GM18498 (cell line): ENCODE measurements around the gene UPK1A.
"Not testable (repeated sequence)": the region's sequence is repeated elsewhere in the genome, so short reads cannot be mapped to it uniquely, and the experiment has no call there.

ENCODE experiments used
- ATAC-seq: cut with Tn5 transposase; IDR thresholded peaks from one replicate; pipeline ENCODE4 v1.9.1; 2021; ENCODE audit warnings: mild to moderate bottlenecking, moderate library complexity; ENCODE audit not compliant: unreplicated experiment

UPK1A gene

DNA sequence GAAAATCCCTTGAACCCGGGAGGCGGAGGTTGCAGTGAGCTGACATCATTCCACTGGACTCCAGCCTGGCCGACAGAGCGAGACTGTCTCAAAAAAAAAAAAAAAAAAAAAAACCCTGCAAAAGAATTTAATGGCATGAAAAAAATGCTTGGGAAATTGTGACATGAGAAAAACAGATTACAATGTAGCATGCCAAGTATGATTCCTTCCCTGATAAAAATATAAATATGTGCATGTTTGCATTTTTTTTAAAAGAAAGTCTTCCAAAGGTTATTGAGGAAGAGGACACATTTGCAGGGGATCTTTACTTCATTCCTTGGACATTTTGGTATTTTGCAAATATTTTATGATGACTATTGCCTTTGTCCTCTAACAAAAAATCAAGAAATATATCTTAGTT, 23.5 kb downstream of the UPK1A start:
- no peak for ATAC-seq

DNA sequence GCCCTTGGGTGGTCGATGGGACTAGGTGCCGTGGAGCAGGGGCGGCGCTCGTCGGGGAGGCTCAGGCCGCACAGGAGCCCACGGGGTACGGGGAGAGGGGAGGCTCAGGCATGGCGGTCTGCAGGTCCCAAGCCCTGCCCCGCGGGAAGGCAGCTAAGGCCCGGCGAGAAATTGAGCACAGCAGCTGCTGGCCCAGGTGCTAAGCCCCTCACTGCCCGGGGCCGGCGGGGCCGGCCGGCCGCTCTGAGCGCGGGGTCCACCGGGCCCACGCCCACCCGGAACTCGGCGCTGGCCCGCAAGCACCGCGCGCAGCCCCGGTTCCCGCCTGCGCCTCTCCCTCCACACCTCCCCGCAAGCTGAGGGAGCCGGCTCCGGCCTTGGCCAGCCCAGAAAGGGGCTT, 24.8 kb downstream of the UPK1A start:
- not testable (repeated sequence) for ATAC-seq

DNA sequence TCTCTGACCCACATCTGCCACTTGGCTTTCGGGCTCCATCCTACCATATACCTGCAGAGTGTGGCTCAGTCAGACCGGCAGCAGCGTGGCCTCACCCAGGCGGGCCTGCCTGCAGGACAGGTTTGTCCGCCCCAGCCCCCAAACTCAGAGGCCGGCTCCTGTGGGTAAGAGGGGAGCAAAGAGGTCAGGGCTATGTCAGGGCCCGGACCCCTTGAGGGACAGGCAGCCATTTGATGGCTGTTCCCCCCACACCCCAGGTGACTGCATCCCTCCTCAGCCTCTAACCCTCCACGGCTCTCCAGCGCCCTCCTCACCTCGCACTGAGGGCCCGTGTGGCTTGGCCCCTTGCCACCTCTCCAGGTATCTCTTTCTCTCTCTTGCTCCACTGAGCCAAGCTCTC, 25.7 kb downstream of the UPK1A start:
- ATAC-seq, result no peak

DNA sequence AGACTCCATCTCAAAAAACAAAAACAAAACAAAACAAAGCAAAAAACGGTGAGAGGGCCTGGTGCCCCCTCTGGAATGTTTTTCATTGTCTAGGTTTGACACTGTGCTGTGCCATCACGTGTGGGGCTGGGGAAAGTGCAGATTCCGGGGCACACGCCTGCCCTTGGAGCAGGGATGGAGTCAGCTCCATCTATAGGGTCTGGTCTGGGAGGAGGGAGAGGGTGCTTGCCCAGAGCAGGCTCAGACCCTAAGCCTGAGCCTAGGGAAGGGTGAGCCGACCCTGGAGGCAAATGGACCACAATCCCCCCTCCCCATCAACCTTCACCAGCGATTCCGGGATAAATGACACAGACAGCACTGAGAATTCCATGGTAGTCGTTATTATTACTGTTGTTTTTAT, 27.1 kb downstream of the UPK1A start:
- no peak for ATAC-seq

DNA sequence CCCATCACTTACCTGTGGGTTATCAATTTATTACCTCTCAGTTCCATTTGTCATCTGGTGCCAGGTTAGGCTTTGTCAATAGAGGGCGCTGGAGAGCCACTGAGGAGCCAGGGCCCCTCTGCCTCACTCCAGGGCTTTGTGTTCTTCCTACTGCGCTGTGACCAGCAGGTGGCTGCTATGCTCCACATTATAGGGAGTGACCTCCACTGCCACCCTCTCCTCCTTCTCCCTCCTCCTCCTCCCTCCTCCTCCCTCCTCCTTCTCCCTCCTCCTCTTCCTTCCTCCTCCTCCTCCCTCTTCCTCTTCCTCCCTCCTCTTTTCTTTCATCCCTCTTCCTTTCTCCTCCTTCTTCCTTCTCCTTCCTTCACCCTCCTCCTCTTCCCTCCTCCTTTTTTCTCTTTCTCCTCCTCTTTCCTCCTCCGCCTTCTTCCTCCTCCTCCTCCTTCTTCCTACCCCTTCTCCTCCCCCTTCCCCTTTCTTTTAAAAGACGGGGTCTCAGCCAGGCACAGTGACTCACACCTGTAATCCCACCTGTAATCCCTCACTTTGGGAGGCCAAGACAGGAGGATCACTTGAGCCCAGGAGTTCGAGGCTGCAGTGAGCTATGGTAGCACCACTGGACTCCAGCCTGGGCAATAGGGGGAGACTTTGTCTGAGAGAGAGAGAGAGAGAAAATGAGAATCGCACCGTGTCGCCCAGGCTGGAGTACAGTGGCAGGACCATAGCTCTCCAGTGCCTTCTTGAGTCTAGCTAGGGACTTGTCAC, 27.7 kb downstream of the UPK1A start:
- peak; percentile 80 for ATAC-seq

DNA sequence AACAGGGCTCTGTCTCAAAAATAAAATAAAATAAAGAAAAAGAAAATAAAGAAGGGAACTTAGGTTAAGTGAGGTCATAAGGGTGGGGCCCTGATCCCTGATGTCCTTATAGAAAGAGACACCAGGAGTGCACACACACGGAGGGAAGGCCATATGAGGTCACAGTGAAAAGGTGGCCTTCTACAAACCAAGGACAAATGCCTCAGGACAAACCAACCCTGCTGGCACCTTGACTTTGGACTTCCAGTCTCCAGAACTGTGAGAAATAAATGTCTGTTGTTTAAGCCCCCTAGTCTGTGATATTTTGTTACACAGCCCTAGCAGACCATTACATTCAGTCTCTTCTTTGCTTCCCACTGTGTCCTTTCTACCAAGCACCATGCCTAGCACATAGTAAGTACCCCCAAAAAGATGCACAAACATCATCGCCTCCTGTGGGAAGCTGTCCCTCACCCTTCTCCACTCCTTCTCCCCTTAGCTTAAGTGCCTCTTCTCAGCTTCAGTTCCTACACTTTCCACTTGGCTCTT, 29.6 kb downstream of the UPK1A start:
- ATAC-seq, result no peak

DNA sequence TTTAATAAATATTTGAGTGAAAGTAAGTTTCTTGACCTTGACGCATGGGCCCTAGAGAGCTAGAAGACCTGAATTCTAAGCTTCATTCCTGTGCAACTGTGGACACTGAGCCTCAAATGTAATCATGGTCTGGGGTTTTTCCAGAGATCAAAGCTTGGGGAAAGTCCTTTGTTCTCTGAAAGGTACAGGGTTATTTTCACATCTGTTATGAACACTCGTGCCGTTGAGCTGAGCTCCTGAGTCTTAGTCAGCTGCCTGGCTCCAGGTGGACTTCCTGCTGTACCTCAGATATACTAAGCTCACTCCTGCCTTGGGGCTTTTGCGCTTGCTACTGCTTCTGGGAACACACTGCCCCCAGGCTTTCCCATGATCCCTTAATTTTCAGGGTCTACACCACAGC, 30.5 kb downstream of the UPK1A start:
- no peak for ATAC-seq

DNA sequence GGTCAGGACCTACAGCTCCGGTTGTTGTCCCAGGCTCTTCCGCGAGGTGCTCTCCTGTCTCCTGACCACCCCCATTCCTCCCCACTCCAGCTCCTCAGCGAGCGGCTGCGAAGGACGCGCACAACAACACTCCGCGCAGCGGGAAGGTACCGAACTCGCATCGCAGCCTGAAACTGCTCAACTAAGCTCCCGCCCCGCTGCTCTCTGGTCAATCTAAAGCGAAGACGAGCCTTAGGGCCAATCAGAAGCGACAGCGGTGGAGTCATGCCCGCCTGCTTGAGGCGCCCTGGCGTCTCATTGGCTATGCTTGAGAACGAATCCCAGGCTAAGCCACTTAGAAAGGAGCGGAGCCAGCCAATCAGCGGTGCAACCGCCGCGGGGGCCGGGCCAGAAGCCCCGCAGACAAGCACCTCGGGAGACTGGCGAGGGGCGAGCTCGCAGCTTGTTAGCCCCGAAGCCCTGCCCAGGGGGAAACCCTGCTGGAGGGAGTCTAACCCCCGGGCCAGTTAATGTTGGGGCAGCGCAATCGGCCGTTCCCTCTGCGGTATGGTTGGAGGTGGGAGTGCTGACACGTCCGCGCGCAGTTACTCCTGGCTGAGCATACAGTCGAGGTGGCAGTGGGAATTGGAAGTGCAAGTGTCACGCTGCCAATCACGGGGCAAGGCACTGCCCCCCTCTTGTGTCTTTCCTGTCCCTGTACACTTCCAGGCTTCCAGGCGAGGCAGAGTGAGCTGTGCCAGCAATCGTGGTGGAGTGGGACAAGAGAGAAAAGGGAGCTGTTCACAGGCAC, 36.1 kb downstream of the UPK1A start:
- peak; percentile 97 for ATAC-seq

DNA sequence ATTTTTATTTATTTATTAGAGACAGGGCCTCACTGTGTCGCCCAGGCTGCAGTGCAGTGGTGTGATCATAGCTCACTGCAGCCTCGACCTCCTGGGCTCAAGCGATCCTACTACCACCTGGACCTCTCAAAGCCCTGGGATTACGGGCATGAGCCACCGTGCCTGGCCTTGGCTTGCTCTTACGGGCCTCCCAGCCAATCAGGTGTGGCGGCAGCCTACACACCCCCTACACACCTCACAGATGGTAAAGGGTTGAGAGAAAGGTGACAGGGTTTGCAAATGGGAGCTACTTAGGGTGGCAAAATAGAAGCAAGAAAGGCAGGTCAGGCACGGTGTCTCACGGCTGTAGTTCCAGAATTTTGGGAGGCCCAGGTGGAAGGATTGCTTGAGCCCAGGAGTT, 37.0 kb downstream of the UPK1A start:
- ATAC-seq, result no peak

DNA sequence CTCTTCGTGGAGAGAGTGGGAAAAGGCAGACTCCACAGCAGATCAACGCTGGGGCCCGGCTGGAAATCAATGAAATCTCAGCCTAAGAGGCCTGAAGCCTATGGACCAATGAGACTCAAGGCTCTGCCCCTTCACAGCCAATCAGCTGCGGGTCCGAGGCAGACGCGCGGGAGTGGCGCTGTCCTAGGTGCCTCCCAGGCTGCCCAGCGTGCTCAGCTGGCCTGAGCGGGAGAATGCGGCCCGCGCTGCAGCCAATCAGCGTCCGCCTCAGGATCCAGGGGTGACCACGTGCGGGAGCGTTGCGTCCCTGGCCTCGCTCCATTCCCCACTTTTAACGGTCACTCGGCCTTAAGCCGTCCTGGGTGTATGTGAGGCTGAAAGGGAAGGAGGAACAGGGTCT, 37.9 kb downstream of the UPK1A start, which contains the start of gene ZBTB32:
Gene ZBTB32 (plus strand): TSS at position 341 of the 400 bp plus-strand sequence. CDS start 10,069 bp downstream, outside the sequence.
- ATAC-seq, result no peak

DNA sequence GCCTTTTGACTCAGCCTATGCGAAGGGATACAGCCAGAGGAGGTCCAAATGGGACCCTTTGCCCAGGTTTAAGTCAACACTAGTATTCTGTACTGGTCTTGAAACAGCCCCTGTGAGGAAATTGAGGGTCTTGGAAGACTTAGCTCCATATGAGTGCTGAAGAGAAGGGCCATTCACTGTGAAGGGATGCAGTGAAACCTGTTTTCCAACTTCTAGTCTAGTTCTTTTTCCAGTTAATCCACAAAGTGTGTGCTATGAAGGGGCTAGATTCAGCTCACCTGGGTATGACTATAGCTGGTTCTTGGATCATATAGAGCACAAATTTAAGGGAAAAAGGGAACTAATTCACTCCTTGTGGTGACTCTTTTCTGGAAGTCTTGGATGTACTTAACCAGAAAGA, 42.1 kb downstream of the UPK1A start:
- ATAC-seq, result no peak

DNA sequence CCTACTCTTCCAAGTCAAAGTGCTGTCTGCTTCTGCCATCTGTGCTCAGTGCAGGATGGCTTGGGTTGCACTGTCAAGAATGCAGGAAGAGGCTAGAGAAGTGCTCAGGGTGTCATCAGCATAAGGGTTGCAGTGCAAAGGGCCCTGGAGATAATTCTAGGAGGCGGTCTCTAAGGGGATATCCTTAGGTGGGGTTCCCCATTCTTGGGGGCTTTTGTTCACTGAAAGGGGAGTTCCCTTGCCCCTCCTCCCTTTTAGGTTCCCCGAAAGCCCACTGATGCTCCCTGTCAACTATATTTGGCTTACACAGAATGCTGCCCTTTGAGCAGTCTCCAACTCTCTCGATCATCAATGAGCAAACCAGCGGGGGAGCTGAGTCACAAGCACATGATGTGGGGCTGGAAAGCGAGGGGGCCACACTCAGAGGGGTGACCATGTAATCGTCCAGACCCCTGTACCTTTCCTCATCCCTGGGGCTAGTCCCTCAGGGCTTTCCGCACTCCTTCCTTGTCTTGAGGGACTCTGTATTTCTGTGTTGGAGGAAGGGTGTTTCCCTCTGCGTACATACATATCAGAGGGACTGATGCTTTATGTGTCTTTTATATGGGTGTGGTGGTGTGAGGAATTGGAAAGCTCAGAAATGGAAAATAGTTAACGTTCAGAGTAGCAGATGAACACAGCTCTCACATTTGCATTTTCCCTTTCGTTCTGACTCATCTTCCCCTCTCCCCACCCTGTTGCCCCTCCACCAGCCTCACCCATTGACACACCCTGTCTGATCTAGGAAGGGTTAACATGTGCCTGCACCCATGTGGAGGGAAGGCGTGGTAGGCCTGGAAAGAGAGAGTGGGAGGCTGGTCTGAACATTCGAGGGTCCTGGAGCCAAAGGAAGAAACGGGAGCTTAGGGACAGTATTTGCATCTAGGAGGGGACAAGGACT, 44.7 kb downstream of the UPK1A start:
- peak; percentile 33 for ATAC-seq

DNA sequence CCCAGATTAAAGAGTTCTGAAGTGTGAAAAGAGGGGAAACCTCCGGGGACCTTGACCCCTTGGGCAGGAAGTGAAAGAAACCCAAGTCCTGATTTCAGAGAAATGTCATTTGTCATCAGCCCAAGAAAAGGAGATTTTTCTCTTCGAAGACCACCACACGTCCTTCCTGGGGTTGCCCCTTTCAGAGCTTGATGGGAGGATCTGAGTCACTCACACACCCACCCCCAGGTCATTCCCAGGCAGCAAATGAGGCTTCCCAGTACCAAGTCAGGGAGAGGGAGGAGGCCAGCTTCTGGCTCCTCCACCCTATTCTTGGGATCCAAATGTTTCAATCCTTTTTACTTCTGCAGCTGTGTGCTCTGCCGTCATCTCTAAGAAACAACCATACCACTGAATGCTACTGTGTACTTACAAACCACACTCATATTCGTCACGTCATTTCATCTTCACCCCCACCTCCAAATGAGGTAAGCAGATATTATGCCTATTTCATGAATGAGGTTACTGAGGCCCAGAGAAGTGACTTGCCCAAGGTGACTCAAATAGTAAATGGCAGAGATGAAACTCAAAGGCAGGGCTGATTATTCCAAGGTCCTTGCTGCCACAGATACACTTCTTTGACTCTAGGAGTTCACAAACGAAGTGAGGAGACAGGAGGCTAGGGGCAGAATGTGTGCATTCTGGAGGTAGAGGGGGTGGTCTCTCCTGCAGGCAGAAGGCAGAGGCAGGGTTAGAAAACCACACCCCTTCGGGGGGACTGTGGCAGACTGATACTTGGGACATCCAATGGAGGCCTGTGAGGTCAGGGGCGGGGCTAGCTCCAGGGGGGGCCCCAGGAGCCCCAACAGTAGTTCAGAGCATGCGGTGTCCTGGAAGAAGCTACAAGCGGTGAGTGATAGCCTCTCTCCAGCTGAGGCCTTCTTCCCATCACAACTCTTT, 46.5 kb downstream of the UPK1A start:
- no peak for ATAC-seq

DNA sequence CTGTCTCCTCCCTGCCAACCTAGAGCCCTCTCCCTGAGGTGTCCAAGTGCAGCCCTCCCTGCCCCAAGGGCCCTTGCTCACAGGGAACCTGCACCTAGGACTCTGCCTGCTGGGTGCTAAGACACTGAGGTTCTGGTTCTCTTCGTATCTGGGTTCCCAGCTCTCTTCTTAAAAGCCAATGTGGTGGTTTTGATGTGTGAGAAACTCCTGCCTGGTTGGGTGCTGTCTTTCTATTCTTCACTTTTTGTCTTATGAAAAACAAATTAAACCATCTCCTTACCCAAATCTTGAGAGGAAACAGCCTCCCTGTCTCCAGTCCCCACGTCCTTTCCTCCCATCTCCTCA, 47.2 kb downstream of the UPK1A start:
- ATAC-seq, result no peak

DNA sequence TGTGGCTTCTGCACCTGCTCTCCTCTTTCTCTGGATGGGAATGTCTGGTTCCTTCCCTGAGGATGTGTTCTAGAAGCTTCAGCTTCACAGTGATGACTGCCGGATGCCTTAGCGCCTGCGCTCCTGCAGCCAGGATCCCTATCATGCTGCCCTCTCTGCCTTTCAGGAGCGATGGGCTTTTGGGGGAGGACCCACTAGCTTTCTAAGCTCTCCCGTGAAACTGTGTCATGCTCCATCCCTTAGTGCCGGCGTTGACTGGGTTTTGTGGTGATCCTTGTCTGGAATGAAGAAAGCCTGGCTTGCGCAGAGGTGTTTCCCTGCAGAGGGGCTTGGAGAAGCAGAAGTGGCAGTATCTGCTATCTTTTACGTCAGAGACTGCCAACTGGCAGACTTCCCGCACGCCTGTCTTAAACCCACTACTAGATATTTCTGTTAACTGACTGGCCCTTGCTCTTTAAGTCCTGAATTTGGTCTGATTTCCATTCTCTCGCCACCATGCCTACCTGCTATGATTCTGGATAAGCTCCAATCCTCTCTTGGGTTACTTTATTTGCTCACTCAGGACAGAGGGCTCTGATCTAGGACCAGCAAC, 47.7 kb downstream of the UPK1A start:
- ATAC-seq, result no peak

DNA sequence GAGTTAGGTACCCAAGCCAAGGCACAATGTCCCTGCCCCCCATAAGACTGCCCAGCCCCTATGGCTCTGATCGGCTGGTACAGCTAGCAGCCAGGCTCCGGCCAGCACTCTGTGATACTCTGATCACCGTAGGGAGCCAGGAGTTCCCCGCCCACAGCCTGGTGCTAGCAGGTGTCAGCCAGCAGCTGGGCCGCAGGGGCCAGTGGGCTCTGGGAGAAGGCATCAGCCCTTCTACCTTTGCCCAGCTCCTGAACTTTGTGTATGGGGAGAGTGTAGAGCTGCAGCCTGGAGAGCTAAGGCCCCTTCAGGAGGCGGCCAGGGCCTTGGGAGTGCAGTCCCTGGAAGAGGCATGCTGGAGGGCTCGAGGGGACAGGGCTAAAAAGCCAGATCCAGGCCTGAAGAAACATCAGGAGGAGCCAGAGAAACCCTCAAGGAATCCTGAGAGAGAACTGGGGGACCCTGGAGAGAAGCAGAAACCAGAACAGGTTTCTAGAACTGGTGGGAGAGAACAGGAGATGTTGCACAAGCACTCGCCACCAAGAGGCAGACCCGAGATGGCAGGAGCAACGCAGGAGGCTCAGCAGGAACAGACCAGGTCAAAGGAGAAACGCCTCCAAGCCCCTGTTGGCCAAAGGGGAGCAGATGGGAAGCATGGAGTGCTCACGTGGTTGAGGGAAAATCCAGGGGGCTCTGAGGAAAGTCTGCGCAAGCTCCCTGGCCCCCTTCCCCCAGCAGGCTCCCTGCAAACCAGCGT, 48.5 kb downstream of the UPK1A start:
- no peak for ATAC-seq

DNA sequence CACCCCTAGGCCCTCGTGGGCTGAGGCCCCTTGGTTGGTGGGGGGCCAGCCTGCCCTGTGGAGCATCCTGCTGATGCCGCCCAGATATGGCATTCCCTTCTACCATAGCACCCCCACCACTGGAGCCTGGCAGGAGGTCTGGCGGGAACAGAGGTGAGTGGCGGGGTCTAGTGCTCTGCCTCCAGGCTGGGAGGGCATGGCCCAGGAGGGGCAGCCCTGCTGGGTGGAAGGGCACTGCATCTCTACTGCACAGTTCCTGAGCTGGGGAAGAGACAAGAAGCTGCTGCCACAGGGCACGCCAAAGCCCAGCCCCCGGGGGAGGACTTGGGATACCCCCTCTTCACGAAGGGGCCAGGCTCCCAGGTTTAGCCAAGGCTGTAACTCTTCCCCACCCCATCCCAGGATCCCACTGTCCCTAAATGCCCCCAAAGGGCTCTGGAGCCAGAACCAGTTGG, 49.1 kb downstream of the UPK1A start:
- no peak for ATAC-seq

DNA sequence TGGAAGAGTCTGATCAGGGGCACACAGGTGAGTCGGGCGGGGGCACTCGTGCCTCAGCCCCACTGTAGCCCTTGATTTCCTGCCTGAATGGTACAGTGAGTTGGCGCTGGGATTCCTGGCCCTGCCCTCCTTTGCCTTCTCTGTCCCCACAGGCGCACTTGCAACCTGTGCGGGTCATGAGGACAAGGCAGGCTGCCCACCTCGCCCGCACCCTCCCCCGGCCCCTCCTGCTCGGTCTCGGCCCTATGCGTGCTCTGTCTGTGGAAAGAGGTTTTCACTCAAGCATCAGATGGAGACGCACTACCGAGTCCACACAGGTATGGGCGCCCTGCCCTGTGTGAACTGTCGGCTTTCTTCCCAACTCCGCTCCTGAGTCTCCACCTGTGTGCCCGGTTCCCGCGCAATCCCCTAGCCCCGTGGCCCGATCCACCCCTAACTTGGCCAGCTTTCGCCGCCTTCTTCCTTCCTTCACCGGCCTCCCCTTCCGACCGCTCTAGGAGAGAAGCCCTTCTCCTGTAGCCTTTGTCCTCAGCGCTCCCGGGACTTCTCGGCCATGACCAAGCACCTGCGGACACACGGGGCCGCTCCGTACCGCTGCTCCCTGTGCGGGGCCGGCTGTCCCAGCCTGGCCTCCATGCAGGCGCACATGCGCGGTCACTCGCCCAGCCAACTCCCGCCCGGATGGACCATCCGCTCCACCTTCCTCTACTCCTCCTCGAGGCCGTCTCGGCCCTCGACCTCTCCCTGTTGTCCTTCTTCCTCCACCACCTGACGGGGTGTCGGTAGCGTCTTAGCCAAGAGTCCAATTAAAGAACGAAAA, 49.9 kb downstream of the UPK1A start:
- ATAC-seq, result no peak
